Hepatocyte (in vitro differentiated cells): ENCODE results near the gene PPM1F. TPM values are rescaled to one million over a fixed set of nuclear protein-coding genes. Genes with fewer than 3 reads are reported as not detected.
"Not testable (repeated sequence)": the region's sequence is repeated elsewhere in the genome, so short reads cannot be mapped to it uniquely, and the experiment has no call there.

Source experiments
- DNase-seq: peaks from one replicate; pipeline ENCODE4 v3.0.0-alpha.2; 2016; ENCODE audit warnings: low spot score
- H2AFZ ChIP-seq: fragments of 200-600 bp; sonication (generic); 2 replicates; pipeline ENCODE4 v1.6.0; 2016; ENCODE audit warnings: antibody characterized with exemption, mild to moderate bottlenecking
- H3K27ac ChIP-seq: fragments of 200-600 bp; sonication (generic); 2 replicates; pipeline ENCODE4 v1.5.1; 2016; ENCODE audit warnings: mild to moderate bottlenecking
- H3K27me3 ChIP-seq: fragments of 200-600 bp; sonication (generic); 2 replicates; pipeline ENCODE4 v1.6.1; 2016
- H3K36me3 ChIP-seq: fragments of 200-600 bp; sonication (generic); replicated peaks from 2 replicates; pipeline ENCODE4 v1.5.1; 2016; ENCODE audit warnings: low read depth; ENCODE audit not compliant: insufficient read depth
- H3K4me1 ChIP-seq: fragments of 200-600 bp; sonication (generic); 2 replicates; pipeline ENCODE4 v1.5.1; 2016; ENCODE audit warnings: mild to moderate bottlenecking, moderate library complexity; ENCODE audit not compliant: insufficient read depth
- H3K4me2 ChIP-seq: fragments of 200-600 bp; sonication (generic); 2 replicates; pipeline ENCODE4 v1.6.0; 2016
- H3K4me3 ChIP-seq: fragments of 200-600 bp; sonication (generic); 2 replicates; pipeline ENCODE4 v1.5.1; 2016; ENCODE audit warnings: mild to moderate bottlenecking
- H3K79me2 ChIP-seq: fragments of 200-600 bp; sonication (generic); 2 replicates; pipeline ENCODE4 v1.6.0; 2017; ENCODE audit warnings: mild to moderate bottlenecking
- H3K9me2 ChIP-seq: fragments of 200-600 bp; sonication (generic); replicated peaks from 2 replicates; pipeline ENCODE4 v1.6.0; 2017; ENCODE audit warnings: mild to moderate bottlenecking; ENCODE audit not compliant: insufficient read depth
- H3K9me3 ChIP-seq: fragments of 200-600 bp; sonication (generic); 2 replicates; pipeline ENCODE4 v1.5.1; 2016; ENCODE audit warnings: low read depth, mild to moderate bottlenecking
- H4K20me1 ChIP-seq: fragments of 200-600 bp; sonication (generic); 2 replicates; pipeline ENCODE4 v1.6.0; 2016; ENCODE audit warnings: mild to moderate bottlenecking; ENCODE audit not compliant: insufficient read depth, poor library complexity, severe bottlenecking
- EZH2 ChIP-seq: fragments of 200-600 bp; sonication (generic); IDR thresholded peaks from 2 replicates; pipeline ENCODE4 v1.6.1; 2016; ENCODE audit warnings: antibody characterized with exemption, mild to moderate bottlenecking, borderline replicate concordance
- EZH2phosphoT487 ChIP-seq: fragments of 200-600 bp; sonication (generic); IDR thresholded peaks from one replicate; pipeline ENCODE4 v1.6.1; 2018; ENCODE audit warnings: antibody characterized with exemption, mild to moderate bottlenecking, low read depth, moderate library complexity; ENCODE audit not compliant: unreplicated experiment, severe bottlenecking
- WGBS: methylation state at CpG from one replicate; pipeline ENCODE4 v1.1.6; 2016; ENCODE audit warnings: low lambda C conversion rate; ENCODE audit errors: missing lambda C conversion rate; 5-methylcytosine and 5-hydroxymethylcytosine counted together
- polyA plus RNA-seq: library from polyadenylated mRNA; unstranded; fragments of >200 nt; fragmentation: Nextera tagmentation; extraction: Ambion mirVana; gene quantifications from 2 replicates; pipeline ENCODE4 v1.2.1, GENCODE V29; 2016
- total RNA-seq: library from RNA; depleted of rRNA; stranded (reverse); fragments of >200 nt; gene quantifications from 2 replicates; pipeline ENCODE4 v1.2.3, GENCODE V29; 2014
- TF ChIP-seq, protein P1 (sequence below): fragments of 200-600 bp; sonication (generic); IDR thresholded peaks from 2 replicates; pipeline ENCODE4 v1.5.1; 2016; ENCODE audit warnings: antibody characterized with exemption, mild to moderate bottlenecking; ENCODE audit not compliant: poor library complexity

The PPM1F gene
- total and polyA plus RNA-seq, 2 experiments from 2014 or later = 16.1 to 17.8 TPM

DNA sequence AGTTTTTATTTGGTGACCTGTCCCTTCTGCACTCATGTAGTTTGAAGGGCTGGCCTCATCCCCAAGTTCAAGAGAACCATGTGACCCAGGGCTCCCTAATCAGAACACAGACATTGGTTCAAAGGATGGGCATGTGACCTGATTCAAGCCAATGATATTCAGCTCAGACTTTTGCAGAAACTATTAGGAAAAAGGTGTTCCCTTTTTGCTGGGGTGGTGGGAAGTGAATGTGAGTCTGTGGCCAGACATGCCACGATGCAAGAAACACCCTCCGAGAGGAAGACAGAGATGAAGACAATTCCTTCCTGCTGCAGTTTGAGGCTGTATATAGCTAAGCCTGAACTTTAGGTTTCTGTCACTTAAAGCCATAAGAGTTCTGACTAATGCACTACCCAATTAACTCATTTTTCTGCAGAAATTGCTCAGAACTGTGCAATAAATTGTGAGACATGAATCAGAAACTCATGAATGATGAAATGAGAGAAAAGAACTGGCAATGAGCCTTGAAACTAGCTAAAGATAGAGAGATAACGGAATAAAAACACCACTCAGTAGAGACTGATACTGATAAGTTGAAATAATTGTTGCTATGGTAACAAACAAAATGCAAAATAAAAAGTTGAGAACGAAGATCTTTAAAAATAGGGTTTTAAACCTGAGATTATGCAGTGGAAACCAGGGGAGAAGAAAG, 76.0 kb downstream of the PPM1F start:
- Histone ChIP-seq H3K4me3 (no peak overlapping the region), H3K79me2 (no peaks in the 10 kb centered on the region), H3K36me3 (no peaks in the 10 kb centered on the region), H3K9me3 (no peaks in the 10 kb centered on the region), H3K4me2 (no peak overlapping the region), H3K9me2 (no peaks in the 10 kb centered on the region), H2AFZ (no peak overlapping the region), H3K4me1 (no peaks in the 10 kb centered on the region), H3K27ac (no peak overlapping the region), H3K27me3 (no peaks in the 10 kb centered on the region), H4K20me1 (no peaks in the 10 kb centered on the region)
- 85% methylated on average over 4 of the region's 4 CpGs for WGBS
- TF ChIP-seq EZH2 (no peak), EZH2phosphoT487 (no peak)
- TF ChIP-seq, protein P1, sequence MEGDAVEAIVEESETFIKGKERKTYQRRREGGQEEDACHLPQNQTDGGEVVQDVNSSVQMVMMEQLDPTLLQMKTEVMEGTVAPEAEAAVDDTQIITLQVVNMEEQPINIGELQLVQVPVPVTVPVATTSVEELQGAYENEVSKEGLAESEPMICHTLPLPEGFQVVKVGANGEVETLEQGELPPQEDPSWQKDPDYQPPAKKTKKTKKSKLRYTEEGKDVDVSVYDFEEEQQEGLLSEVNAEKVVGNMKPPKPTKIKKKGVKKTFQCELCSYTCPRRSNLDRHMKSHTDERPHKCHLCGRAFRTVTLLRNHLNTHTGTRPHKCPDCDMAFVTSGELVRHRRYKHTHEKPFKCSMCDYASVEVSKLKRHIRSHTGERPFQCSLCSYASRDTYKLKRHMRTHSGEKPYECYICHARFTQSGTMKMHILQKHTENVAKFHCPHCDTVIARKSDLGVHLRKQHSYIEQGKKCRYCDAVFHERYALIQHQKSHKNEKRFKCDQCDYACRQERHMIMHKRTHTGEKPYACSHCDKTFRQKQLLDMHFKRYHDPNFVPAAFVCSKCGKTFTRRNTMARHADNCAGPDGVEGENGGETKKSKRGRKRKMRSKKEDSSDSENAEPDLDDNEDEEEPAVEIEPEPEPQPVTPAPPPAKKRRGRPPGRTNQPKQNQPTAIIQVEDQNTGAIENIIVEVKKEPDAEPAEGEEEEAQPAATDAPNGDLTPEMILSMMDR = no peak
- no peak for DNase-seq

DNA sequence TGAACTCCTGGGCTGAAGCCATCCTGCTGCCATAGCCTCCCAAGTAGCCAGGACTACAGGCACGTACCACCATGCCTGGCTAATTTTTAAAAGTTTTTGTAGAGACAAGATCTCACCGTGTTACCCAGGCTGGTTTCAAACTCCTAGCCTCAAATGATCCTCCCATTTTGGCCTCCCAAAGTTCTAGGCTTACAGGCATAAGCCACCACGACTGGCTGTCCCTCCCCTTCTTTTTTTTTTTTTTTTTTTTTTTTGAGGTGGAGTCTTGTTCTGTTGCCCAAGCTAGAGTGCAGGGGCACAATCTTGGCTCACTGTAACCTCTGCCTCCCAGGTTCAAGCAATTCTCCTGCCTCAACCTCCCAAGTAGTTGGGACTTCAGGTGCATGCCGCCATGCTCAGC, 77.7 kb downstream of the PPM1F start:
- H3K4me1 ChIP-seq, H3K9me2 ChIP-seq, H3K4me3 ChIP-seq, H3K36me3 ChIP-seq, H3K79me2 ChIP-seq, H4K20me1 ChIP-seq, H3K27me3 ChIP-seq, H3K4me2 ChIP-seq, H3K27ac ChIP-seq, H2AFZ ChIP-seq, H3K9me3 ChIP-seq, DNase-seq: not testable (repeated sequence)
- WGBS = 92% methylated on average over 4 of the region's 4 CpGs

DNA sequence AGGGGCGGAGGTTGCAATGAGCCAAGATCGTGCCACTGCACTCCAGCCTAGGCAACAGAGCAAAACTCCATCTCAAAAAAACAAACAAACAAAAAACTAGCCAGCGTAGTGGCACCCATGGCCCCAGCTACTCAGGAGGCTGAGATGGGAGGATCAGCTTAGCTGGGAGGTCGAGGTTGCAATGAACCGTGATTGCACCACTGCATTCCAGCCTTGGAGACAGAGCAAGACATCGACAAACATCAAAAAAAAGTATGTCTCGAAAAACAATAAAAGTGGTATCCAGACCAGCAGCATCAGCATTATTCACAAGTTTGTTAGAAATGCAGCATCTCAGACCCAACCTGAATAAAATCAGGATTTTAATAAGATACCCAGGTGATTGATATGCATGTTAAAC, 79.0 kb downstream of the PPM1F start:
- Histone ChIP-seq H3K27me3 (no peaks in the 10 kb centered on the region), H3K4me1 (peaks cover 3% of the 10 kb centered on the region), H3K27ac (no peak overlapping the region), H3K9me2 (no peaks in the 10 kb centered on the region), H3K9me3 (no peaks in the 10 kb centered on the region), H3K36me3 (no peaks in the 10 kb centered on the region), H2AFZ (no peak overlapping the region), H3K79me2 (peaks cover 4% of the 10 kb centered on the region), H3K4me2 (no peak overlapping the region), H3K4me3 (no peak overlapping the region), H4K20me1 (no peaks in the 10 kb centered on the region)
- TF ChIP-seq EZH2phosphoT487 = no peak
- TF ChIP-seq, protein P1 = no peak
- TF ChIP-seq EZH2 = no peak
- WGBS = 95% methylated on average over 7 of the region's 7 CpGs
- DNase-seq = no peak

DNA sequence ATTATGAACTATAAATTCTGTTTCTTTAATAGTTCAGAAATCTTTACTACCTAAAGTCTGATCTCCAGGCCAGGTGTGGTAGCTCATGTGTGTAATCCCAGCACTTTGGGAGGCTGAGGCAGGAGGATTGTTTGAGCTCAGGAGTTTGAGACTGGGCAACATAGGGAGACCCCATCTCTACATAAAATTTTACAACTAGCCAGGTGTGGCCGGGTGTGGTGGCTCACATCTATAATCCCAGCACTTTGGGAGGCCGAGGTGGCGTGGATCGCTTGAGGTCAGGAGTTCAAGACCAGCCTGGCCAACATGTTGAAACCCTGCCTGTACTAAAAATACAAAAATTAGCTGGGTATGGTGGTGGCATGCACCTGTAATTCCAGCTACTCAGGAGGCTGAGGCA, 79.9 kb downstream of the PPM1F start:
- H3K9me3 ChIP-seq, H3K79me2 ChIP-seq, H3K9me2 ChIP-seq, H2AFZ ChIP-seq, H3K27me3 ChIP-seq, H4K20me1 ChIP-seq, H3K4me3 ChIP-seq, DNase-seq, H3K36me3 ChIP-seq, H3K27ac ChIP-seq, H3K4me1 ChIP-seq, H3K4me2 ChIP-seq: not testable (repeated sequence)
- WGBS = 90% methylated on average over 4 of the region's 4 CpGs

Other genes with a start within 250 kb of the PPM1F start
- gene YPEL1, start 217.1 kb downstream of the PPM1F start, total RNA-seq = 1.9 and 2.0 TPM in 2 replicates
- gene YPEL1, start 217.1 kb downstream of the PPM1F start, polyA plus RNA-seq = 3.1 and 3.5 TPM in 2 replicates
- gene MAPK1, start 85.2 kb downstream of the PPM1F start, total RNA-seq = 52.2 and 53.4 TPM in 2 replicates
- gene MAPK1, start 85.2 kb downstream of the PPM1F start, polyA plus RNA-seq = 66.1 and 74.5 TPM in 2 replicates
- gene TOP3B, start 29.9 kb upstream of the PPM1F start, total RNA-seq = 23.5 and 26.6 TPM in 2 replicates
- gene TOP3B, start 29.9 kb upstream of the PPM1F start, polyA plus RNA-seq = 30.8 and 45.6 TPM in 2 replicates